Ascending aorta (tissue), 2 donors: ENCODE measurements around the gene TSHZ1. TPM values are rescaled to one million over a fixed set of nuclear protein-coding genes. Genes with fewer than 3 reads are reported as not detected.

Experiments
- DNase-seq, 2 donors: peaks; one replicate each; pipeline ENCODE4 v3.0.0-alpha.2; 2019; ENCODE audit warnings: low spot score in 2 of 2
- H3K27ac ChIP-seq, 2 donors: fragments of 200-600 bp; sonication (generic); one replicate each; pipeline ENCODE4 v1.5.1; 2016 to 2017; ENCODE audit warnings: mild to moderate bottlenecking in 1 of 2
- H3K27me3 ChIP-seq: fragments of 200-600 bp; sonication (generic); one replicate; pipeline ENCODE4 v1.5.1; 2017
- H3K36me3 ChIP-seq, 2 donors: fragments of 200-600 bp; sonication (generic); one replicate each; pipeline ENCODE4 v1.5.1; 2016
- H3K4me1 ChIP-seq, 2 donors: fragments of 200-600 bp; sonication (generic); one replicate each; pipeline ENCODE4 v1.5.1; 2016 to 2017; ENCODE audit warnings: mild to moderate bottlenecking in 1 of 2
- H3K4me3 ChIP-seq, 2 donors: fragments of 200-600 bp; sonication (generic); one replicate each; pipeline ENCODE4 v1.5.1; 2016 to 2017; ENCODE audit warnings: mild to moderate bottlenecking in 1 of 2
- H3K9me3 ChIP-seq, 2 donors: fragments of 200-600 bp; sonication (generic); one replicate each; pipeline ENCODE4 v1.5.1; 2016
- CTCF ChIP-seq, 3 experiments: fragments of 200-600 bp in 2 of 3; fragments of 450-650 bp in 1 of 3; sonication (generic) in 2 of 3; IDR thresholded peaks; one replicate each; pipeline ENCODE4 v1.5.1; 2016 to 2019; ENCODE audit warnings: antibody characterized with exemption in 3 of 3, mild to moderate bottlenecking in 1 of 3, moderate library complexity in 1 of 3
- intact Hi-C: fragments of 100-400 bp; cut with DNase I; formaldehyde crosslinking; loops from one replicate; pipeline ENCODE4 v1.15.1; 2023
- total RNA-seq: library from RNA; depleted of rRNA; stranded (reverse); fragments of >200 nt; gene quantifications from one replicate; pipeline ENCODE4 v1.1.0, GENCODE V29; 2016

TSHZ1 gene
- total RNA-seq, 1 donor from 2014 or later = 13.3 TPM

DNA sequence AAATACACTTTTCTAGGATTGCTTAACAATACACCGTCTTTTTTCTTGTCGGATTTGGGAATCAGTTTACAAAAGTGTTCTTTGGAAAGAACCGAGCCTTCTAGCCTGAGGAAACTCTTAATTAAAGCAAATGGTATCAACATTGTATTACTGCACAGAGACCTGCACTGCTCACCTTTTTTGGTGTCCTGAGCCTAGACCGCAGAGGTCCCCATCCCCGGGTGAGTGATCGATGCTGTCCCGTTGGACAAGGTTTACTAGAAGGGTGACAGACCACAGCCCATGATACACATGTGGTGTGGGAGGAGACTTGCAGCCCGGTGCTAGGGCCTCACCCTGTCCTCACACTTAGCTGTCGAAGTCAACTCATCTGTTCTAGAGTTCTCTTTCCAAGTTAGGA, 55.3 kb downstream of the TSHZ1 start:
- DNase-seq = no peak
- Histone ChIP-seq H3K27me3 (no peaks in the 10 kb centered on the region), H3K4me3 (no peak overlapping the region), H3K9me3 (no peaks in the 10 kb centered on the region), H3K4me1 (no peaks in the 10 kb centered on the region), H3K36me3 (no peaks in the 10 kb centered on the region), H3K27ac (no peak overlapping the region)
- TF ChIP-seq CTCF (IDR thresholded peaks at IDR 0.05) = no peak
- intact Hi-C loops = no loop called here

- H3K27me3 ChIP-seq = no peaks in the 10 kb centered on the region
- no peak overlapping the region for H3K27ac ChIP-seq
- no peak for DNase-seq
- TF ChIP-seq CTCF (IDR thresholded peaks at IDR 0.05) = no peak
- no peaks in the 10 kb centered on the region for H3K4me1 ChIP-seq
- no peaks in the 10 kb centered on the region for H3K36me3 ChIP-seq
- H3K4me3 ChIP-seq = no peak overlapping the region
- intact Hi-C loops = no loop called here
- H3K9me3 ChIP-seq = no peaks in the 10 kb centered on the region
Observed at GRCh38 chr18:75267643-75268363, 57.2 kb downstream of the TSHZ1 start.

DNA sequence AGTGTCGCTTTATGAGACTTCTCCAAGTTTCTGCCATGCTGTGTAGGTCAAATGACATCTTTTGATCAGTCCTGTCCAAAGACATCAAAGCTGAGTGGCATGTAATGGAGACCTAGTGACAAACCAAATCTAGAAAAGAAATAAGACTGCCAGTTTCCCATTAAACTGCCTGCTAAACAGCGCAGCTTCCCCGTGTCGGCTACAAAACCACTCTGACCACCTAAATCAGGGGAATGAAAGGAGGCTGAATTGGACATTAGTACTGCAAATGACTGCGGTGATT, 57.7 kb downstream of the TSHZ1 start:
- Histone ChIP-seq H3K36me3 (no peaks in the 10 kb centered on the region), H3K4me3 (no peak overlapping the region), H3K4me1 (no peaks in the 10 kb centered on the region), H3K27ac (no peak overlapping the region), H3K27me3 (no peaks in the 10 kb centered on the region), H3K9me3 (no peaks in the 10 kb centered on the region)
- TF ChIP-seq CTCF (IDR thresholded peaks at IDR 0.05) = no peak
- no peak for DNase-seq
- intact Hi-C loops = no loop called here

DNA sequence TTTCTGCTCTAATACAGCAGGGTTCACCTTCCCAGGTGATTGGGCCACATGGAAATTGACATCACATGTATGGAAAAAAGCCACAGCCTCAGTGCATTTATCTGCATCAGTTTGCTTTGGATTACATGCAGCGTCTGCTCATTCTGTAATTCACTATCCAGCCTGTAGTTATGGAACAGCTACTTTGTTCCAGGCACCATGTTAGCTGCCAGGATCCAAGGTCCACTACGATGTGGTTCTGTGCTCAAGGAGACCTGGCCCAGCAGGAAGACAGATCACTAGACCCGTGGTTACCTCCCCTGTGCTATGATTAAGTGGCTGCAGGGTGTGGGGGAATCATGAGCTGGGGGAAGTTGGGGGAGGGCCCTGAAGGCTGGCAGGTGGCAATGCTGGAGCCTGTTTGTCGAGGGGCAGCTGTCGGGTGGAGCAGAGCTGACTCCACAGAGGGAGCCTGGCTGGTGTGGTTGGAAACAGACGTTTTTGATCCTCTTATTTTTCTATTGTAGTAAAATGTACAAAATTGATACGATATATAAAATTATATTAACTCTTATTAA, 58.6 kb downstream of the TSHZ1 start:
- intact Hi-C loops = no loop called here
- Histone ChIP-seq H3K9me3 (no peaks in the 10 kb centered on the region), H3K27me3 (no peaks in the 10 kb centered on the region), H3K36me3 (no peaks in the 10 kb centered on the region), H3K27ac (no peak overlapping the region), H3K4me1 (no peaks in the 10 kb centered on the region), H3K4me3 (no peak overlapping the region)
- no peak for DNase-seq
- TF ChIP-seq CTCF (IDR thresholded peaks at IDR 0.05) = no peak

- intact Hi-C loops = no loop called here
- no peak for DNase-seq
- H3K36me3 ChIP-seq = no peaks in the 10 kb centered on the region
- H3K9me3 ChIP-seq = no peaks in the 10 kb centered on the region
- no peak overlapping the region for H3K27ac ChIP-seq
- no peaks in the 10 kb centered on the region for H3K4me1 ChIP-seq
- H3K27me3 ChIP-seq = no peaks in the 10 kb centered on the region
- TF ChIP-seq CTCF (IDR thresholded peaks at IDR 0.05) = no peak
- H3K4me3 ChIP-seq = no peak overlapping the region
Observed at GRCh38 chr18:75269696-75270095, 59.1 kb downstream of the TSHZ1 start.

- no peak for TF ChIP-seq CTCF (IDR thresholded peaks at IDR 0.05)
- intact Hi-C loops = no loop called here
- Histone ChIP-seq H3K4me1 (no peaks in the 10 kb centered on the region), H3K27me3 (no peaks in the 10 kb centered on the region), H3K27ac (no peak overlapping the region), H3K4me3 (no peak overlapping the region), H3K36me3 (no peaks in the 10 kb centered on the region), H3K9me3 (no peaks in the 10 kb centered on the region)
- DNase-seq = no peak
Observed at GRCh38 chr18:75271952-75272351, 61.4 kb downstream of the TSHZ1 start.
